CD14-positive monocyte (primary cell): ENCODE results near the gene SCUBE2. TPM values are rescaled to one million over a fixed set of nuclear protein-coding genes. Genes with fewer than 3 reads are reported as not detected.

Experiments used
- DNase-seq, 3 donors: peaks; one replicate each; pipeline ENCODE4 v3.0.0-alpha.2; 2011 to 2022
- H2AFZ ChIP-seq: 2 replicates; pipeline ENCODE4 v1.6.0; 2012; ENCODE audit warnings: mild to moderate bottlenecking, low read depth, low read length, inconsistent platforms; ENCODE audit not compliant: insufficient read depth, poor library complexity, severe bottlenecking
- H3K27ac ChIP-seq, 2 donors: 1 replicate in 1 of 2; 2 replicates in 1 of 2; pipeline ENCODE4 v1.5.1; 2012 to 2013; ENCODE audit warnings: low read length in 2 of 2, control low read depth in 1 of 2, inconsistent platforms in 1 of 2, low read depth in 1 of 2, mild to moderate bottlenecking in 1 of 2
- H3K27me3 ChIP-seq, 2 donors: one replicate each; pipeline versions ENCODE4 v1.6.0 to v1.6.1; 2011 to 2013; ENCODE audit warnings: low read length in 2 of 2; ENCODE audit not compliant: control insufficient read depth in 2 of 2, insufficient read depth in 2 of 2
- H3K36me3 ChIP-seq, 2 donors: replicated peaks in 1 of 2; 1 replicate in 1 of 2; 2 replicates in 1 of 2; pipeline versions ENCODE4 v1.5.1 to v1.6.1; 2012 to 2013; ENCODE audit warnings: low read length in 2 of 2, control low read depth in 1 of 2, inconsistent platforms in 1 of 2, mild to moderate bottlenecking in 1 of 2; ENCODE audit not compliant: insufficient read depth in 2 of 2, control insufficient read depth in 1 of 2
- H3K4me1 ChIP-seq, 2 donors: 1 replicate in 1 of 2; 2 replicates in 1 of 2; pipeline versions ENCODE4 v1.5.1 to v1.6.1; 2012 to 2013; ENCODE audit warnings: low read length in 2 of 2, control low read depth in 1 of 2, inconsistent platforms in 1 of 2, mild to moderate bottlenecking in 1 of 2, moderate library complexity in 1 of 2; ENCODE audit not compliant: insufficient read depth in 2 of 2, control insufficient read depth in 1 of 2
- H3K4me2 ChIP-seq: replicated peaks from 2 replicates; pipeline ENCODE3; 2012; ENCODE audit warnings: low read length, moderate library complexity, mild to moderate bottlenecking; ENCODE audit not compliant: poor library complexity, severe bottlenecking; ENCODE audit errors: extremely low read depth
- H3K4me3 ChIP-seq, 3 experiments: fragments of 200-600 bp in 1 of 3; sonication (generic) in 1 of 3; replicated peaks in 1 of 3; 1 replicate in 2 of 3; 2 replicates in 1 of 3; pipeline ENCODE4 v1.5.1; 2011 to 2013; ENCODE audit warnings: low read length in 3 of 3, mild to moderate bottlenecking in 3 of 3, control low read depth in 2 of 3, low read depth in 2 of 3, inconsistent platforms in 1 of 3, moderate library complexity in 1 of 3
- H3K79me2 ChIP-seq: 2 replicates; pipeline ENCODE4 v1.6.0; 2012; ENCODE audit warnings: mild to moderate bottlenecking, control low read depth, inconsistent platforms, low read length, moderate library complexity; ENCODE audit not compliant: insufficient read depth
- H3K9ac ChIP-seq: 2 replicates; pipeline ENCODE4 v1.6.0; 2017; ENCODE audit warnings: low read length, mild to moderate bottlenecking; ENCODE audit not compliant: insufficient read depth, poor library complexity, severe bottlenecking
- H3K9me3 ChIP-seq, 2 donors: replicated peaks in 1 of 2; 1 replicate in 1 of 2; 2 replicates in 1 of 2; pipeline versions ENCODE4 v1.5.1 to v1.6.1; 2012 to 2013; ENCODE audit warnings: low read length in 2 of 2, control low read depth in 1 of 2; ENCODE audit not compliant: control insufficient read depth in 1 of 2, insufficient read depth in 1 of 2
- H4K20me1 ChIP-seq: 2 replicates; pipeline ENCODE4 v1.6.0; 2012; ENCODE audit warnings: mild to moderate bottlenecking, low read length, control low read depth, moderate library complexity; ENCODE audit not compliant: insufficient read depth
- H3K27ac Mint-ChIP-seq, 7 donors: one replicate each; pipeline ENCODE4 v1.8.0; 2020; ENCODE audit warnings: mild to moderate bottlenecking in 7 of 7, mixed read lengths in 7 of 7, moderate library complexity in 6 of 7, inconsistent platforms in 2 of 7
- H3K27me3 Mint-ChIP-seq, 3 donors: one replicate each; pipeline ENCODE4 v1.8.0; 2021 to 2022; ENCODE audit warnings: low read depth in 3 of 3, mild to moderate bottlenecking in 3 of 3, mixed read lengths in 3 of 3, moderate library complexity in 3 of 3, inconsistent platforms in 1 of 3
- H3K36me3 Mint-ChIP-seq, 2 donors: one replicate each; pipeline ENCODE4 v1.8.0; 2020; ENCODE audit warnings: mixed read lengths in 2 of 2, inconsistent platforms in 1 of 2, mild to moderate bottlenecking in 1 of 2
- H3K4me1 Mint-ChIP-seq: one replicate; pipeline ENCODE4 v1.8.0; 2020; ENCODE audit warnings: mild to moderate bottlenecking, mixed read lengths
- H3K4me3 Mint-ChIP-seq, 2 donors: one replicate each; pipeline ENCODE4 v1.8.0; 2020; ENCODE audit warnings: mild to moderate bottlenecking in 2 of 2, mixed read lengths in 2 of 2, moderate library complexity in 1 of 2
- H3K9me3 Mint-ChIP-seq, 7 donors: one replicate each; pipeline ENCODE4 v1.8.0; 2020 to 2022; ENCODE audit warnings: mixed read lengths in 7 of 7, mild to moderate bottlenecking in 6 of 7, moderate library complexity in 6 of 7, inconsistent platforms in 2 of 7
- WGBS: methylation state at CpG from one replicate; pipeline ENCODE4 v1.1.5; 2013; ENCODE audit warnings: missing lambda C conversion rate; ENCODE audit not compliant: insufficient coverage; 5-methylcytosine and 5-hydroxymethylcytosine counted together
- intact Hi-C, 2 donors: fragments of 100-400 bp; cut with micrococcal nuclease; formaldehyde crosslinking; loops; one replicate each; pipeline versions ENCODE4 v1.15.0 to v1.15.1; 2023
- polyA plus RNA-seq, 3 donors: library from polyadenylated mRNA; depleted of rRNA in 1 of 3; unstranded in 2 of 3; stranded (reverse) in 1 of 3; fragments of 300-500 nt in 2 of 3; fragments of >200 nt in 1 of 3; fragmentation: Illumina TruSeq in 2 of 3; gene quantifications; 1 replicate in 2 of 3; 2 replicates in 1 of 3; pipeline ENCODE4 v1.2.3, GENCODE V29; 2012 to 2021
- TF ChIP-seq, protein P1 (sequence below): fragments of 200-600 bp; IDR thresholded peaks from one replicate; pipeline ENCODE4 v1.8.0; 2022; ENCODE audit warnings: antibody characterized with exemption, mild to moderate bottlenecking

Gene SCUBE2
- polyA plus RNA-seq, 3 donors: 0.21 to 0.36 TPM; not detected in 1

DNA sequence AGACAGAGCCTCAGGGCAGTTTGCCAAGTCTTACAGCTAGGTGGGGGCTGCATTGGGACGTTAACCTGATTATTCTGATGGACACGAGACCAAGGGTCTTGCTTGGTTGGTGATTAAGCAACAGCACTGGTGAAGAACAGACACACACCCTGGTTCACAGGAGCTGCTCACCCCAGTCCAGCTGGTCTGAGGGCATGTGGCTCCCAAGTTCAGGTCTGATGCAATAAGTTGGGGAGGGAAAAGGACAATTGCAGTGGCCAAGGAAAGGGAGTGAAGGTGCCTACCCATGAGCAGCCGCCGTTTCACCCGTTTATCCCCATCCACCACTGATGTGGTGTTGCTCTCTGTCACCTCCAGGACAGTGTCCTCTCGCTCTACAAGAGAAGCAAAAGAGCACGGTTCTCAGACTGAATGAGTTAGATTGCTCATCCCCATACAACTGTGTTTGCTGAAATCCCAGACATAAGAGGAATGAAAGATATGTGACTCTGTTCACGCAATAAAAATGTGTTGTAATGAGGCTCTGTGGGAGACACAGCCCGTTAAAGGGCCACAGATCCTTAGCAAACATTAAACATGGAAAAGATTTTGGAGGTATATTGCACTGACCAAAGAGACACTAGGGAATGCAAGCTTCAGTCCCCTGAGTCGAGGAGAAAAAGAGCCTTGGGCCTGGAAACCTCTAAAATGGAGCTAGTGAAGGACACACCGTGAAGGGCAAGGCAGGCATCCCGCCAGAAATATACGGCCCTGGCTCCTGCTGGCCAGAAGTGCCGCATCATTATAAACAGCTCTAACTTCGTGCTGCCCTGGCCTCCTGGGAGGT, 25.6 kb downstream of the SCUBE2 start:
- WGBS: 88% methylated on average over 9 of the region's 15 CpGs
- Histone ChIP-seq H3K9me3 (no peaks in the 10 kb centered on the region), H3K4me3 (no peak overlapping the region), H2AFZ (no peak overlapping the region), H3K4me2 (no peak overlapping the region), H3K79me2 (no peaks in the 10 kb centered on the region), H3K36me3 (no peaks in the 10 kb centered on the region), H4K20me1 (no peaks in the 10 kb centered on the region), H3K27ac (no peak overlapping the region), H3K4me1 (peaks cover 10 to 12% of the 10 kb centered on the region in 2 donors), H3K27me3 (no peaks in the 10 kb centered on the region), H3K9ac (no peak overlapping the region)
- Mint-ChIP-seq H3K4me3 (no peak overlapping the region), H3K27ac (peak overlapping the region in 1 of 7 donors; percentile 19), H3K9me3 (peaks cover 0 to 6% (median 2%) of the 10 kb centered on the region in 7 donors), H3K36me3 (no peaks in the 10 kb centered on the region), H3K27me3 (peaks cover 0 to 3% (median 0%) of the 10 kb centered on the region in 3 donors), H3K4me1 (peaks cover 26% of the 10 kb centered on the region)
- intact Hi-C loops: loop anchor here in 1 of 2 donors (10.0 kb wide), 1 partner anchor 51 kb away; no protein-coding TSS in a partner anchor
- TF ChIP-seq, protein P1, sequence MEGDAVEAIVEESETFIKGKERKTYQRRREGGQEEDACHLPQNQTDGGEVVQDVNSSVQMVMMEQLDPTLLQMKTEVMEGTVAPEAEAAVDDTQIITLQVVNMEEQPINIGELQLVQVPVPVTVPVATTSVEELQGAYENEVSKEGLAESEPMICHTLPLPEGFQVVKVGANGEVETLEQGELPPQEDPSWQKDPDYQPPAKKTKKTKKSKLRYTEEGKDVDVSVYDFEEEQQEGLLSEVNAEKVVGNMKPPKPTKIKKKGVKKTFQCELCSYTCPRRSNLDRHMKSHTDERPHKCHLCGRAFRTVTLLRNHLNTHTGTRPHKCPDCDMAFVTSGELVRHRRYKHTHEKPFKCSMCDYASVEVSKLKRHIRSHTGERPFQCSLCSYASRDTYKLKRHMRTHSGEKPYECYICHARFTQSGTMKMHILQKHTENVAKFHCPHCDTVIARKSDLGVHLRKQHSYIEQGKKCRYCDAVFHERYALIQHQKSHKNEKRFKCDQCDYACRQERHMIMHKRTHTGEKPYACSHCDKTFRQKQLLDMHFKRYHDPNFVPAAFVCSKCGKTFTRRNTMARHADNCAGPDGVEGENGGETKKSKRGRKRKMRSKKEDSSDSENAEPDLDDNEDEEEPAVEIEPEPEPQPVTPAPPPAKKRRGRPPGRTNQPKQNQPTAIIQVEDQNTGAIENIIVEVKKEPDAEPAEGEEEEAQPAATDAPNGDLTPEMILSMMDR: no peak
- DNase-seq: no peak

DNA sequence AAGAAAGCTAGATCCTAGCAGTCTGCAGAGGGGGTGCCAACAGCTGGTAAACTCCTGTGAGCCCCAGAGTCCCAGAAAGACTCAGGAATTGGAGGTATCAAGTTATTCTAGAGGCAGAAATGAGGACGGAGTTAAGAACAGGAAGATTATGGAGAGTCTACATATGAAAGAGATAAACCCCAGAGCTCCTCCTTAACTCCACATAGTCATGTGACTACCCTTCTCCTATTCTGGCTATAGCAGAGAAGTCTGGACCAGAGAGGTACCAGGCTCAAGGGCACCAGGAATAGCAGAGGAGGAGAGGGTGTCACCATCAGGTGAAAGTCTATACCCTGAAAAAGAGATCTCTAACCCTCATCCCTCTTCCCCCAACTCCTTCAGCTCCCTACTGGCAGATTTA, 29.6 kb downstream of the SCUBE2 start:
- intact Hi-C loops: loop anchor here in 1 of 2 donors (10.0 kb wide), 1 partner anchor 47 kb away; no protein-coding TSS in a partner anchor
- Mint-ChIP-seq H3K4me1 (peaks cover 29% of the 10 kb centered on the region), H3K36me3 (no peaks in the 10 kb centered on the region), H3K27me3 (peaks cover 0 to 3% (median 2%) of the 10 kb centered on the region in 3 donors), H3K9me3 (peaks cover 0 to 6% (median 2%) of the 10 kb centered on the region in 7 donors), H3K4me3 (no peak overlapping the region), H3K27ac (peak overlapping the region in 2 of 7 donors; percentile 74 to 79)
- WGBS: no CpG with 5 or more reads among the region's 1 CpG
- H3K4me1 ChIP-seq: peaks cover 18 to 19% of the 10 kb centered on the region in 2 donors
- no peak overlapping the region for H3K27ac ChIP-seq
- H3K4me2 ChIP-seq: no peak overlapping the region
- no peaks in the 10 kb centered on the region for H3K27me3 ChIP-seq
- no peak for DNase-seq
- H2AFZ ChIP-seq: no peak overlapping the region
- no peak overlapping the region for H3K4me3 ChIP-seq
- H3K9ac ChIP-seq: no peak overlapping the region
- TF ChIP-seq, protein P1: no peak
- H3K9me3 ChIP-seq: no peaks in the 10 kb centered on the region
- no peaks in the 10 kb centered on the region for H4K20me1 ChIP-seq
- H3K79me2 ChIP-seq: no peaks in the 10 kb centered on the region
- no peaks in the 10 kb centered on the region for H3K36me3 ChIP-seq
